Activated CD4-positive, alpha-beta T cell treated with anti-CD3 and anti-CD28 coated beads, Interleukin-2, amount 10 ng/mL, durations not matched to agents 24 days and 14 days (primary cell): ENCODE results near the gene TRAPPC3L. TPM values are rescaled to one million over a fixed set of nuclear protein-coding genes. Genes with fewer than 3 reads are reported as not detected.

ENCODE experiments used
- DNase-seq: peaks from one replicate; pipeline ENCODE4 v3.0.0; 2022
- H3K27ac Mint-ChIP-seq: one replicate; pipeline ENCODE4 v1.8.0; 2022; ENCODE audit warnings: mild to moderate bottlenecking, mixed read lengths
- H3K27me3 Mint-ChIP-seq: one replicate; pipeline ENCODE4 v1.8.0; 2022; ENCODE audit warnings: mixed read lengths
- H3K36me3 Mint-ChIP-seq: one replicate; pipeline ENCODE4 v1.8.0; 2022; ENCODE audit warnings: low read depth, mild to moderate bottlenecking, mixed read lengths
- H3K4me1 Mint-ChIP-seq: one replicate; pipeline ENCODE4 v1.8.0; 2021; ENCODE audit warnings: mixed read lengths
- H3K4me3 Mint-ChIP-seq: one replicate; pipeline ENCODE4 v1.8.0; 2022; ENCODE audit warnings: mild to moderate bottlenecking, moderate library complexity, mixed read lengths
- H3K9me3 Mint-ChIP-seq: one replicate; pipeline ENCODE4 v1.8.0; 2021; ENCODE audit warnings: mixed read lengths
- intact Hi-C: fragments of 100-400 bp; cut with micrococcal nuclease; formaldehyde crosslinking; loops from one replicate; pipeline ENCODE4 v1.15.1; 2023
- total RNA-seq: library from RNA; stranded (reverse); gene quantifications from 2 replicates; pipeline ENCODE4 v1.2.3, GENCODE V29; 2022

TRAPPC3L gene
- not detected in 2 replicates for total RNA-seq

DNA sequence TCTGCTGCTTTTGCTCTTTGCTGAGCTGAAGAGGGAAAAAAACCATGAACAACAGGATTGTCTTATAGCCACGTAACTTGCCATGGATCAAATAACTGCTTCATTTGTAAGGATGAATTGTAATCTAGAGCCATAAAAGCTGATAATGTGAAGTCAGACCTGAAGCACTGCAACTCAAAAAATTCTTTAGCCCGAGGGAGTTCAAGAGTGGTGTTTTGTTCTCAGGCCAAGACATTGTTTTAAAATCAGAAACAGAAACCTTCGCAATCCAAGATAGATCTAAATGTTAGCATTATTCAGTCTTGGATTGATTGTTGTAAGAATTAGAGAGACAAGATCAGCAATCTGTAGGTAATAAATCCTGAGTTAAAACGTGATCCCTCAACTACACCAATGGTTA lies at the start of gene TRAPPC3L:
TRAPPC3L (minus strand) TSS at position 34 of the 400 bp plus-strand sequence. CDS start 170 bp downstream, outside the sequence.
- intact Hi-C loops: no loop called here

DNA sequence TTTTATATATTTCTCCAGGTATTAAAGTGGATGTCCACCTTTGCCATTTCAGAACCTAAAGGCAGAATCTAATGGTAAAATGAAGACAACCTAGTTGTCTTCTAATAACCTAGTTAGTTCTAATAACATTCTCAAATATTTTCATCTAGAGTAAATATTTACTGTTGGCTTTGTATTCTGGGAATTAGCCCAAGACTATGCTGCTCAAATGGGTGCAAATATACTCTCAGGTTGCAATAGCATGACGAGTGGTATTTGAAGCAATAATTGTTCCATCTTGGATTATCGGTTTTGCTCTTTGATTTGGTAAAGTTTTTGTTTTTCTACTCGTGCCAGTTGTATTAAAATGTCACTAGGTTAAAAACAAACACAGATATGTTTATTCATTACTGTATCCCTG lies 49.8 kb upstream of the TRAPPC3L start:
- no peaks in the 10 kb centered on the region for H3K9me3 Mint-ChIP-seq
- no peaks in the 10 kb centered on the region for H3K27me3 Mint-ChIP-seq
- no peak for DNase-seq
- H3K36me3 Mint-ChIP-seq: peaks cover 47% of the 10 kb centered on the region
- no peak overlapping the region for H3K4me3 Mint-ChIP-seq
- H3K27ac Mint-ChIP-seq: no peak overlapping the region
- H3K4me1 Mint-ChIP-seq: no peaks in the 10 kb centered on the region
- intact Hi-C loops: no loop called here

More for the DNA sequence above, at the start of gene TRAPPC3L:
- H3K4me1 Mint-ChIP-seq: no peaks in the 10 kb centered on the region
- no peaks in the 10 kb centered on the region for H3K36me3 Mint-ChIP-seq
- H3K27ac Mint-ChIP-seq: no peak within 1 kb of the TSS
- no peak within 1 kb of the TSS for H3K4me3 Mint-ChIP-seq
- no peaks in the 10 kb centered on the region for H3K9me3 Mint-ChIP-seq
- no peak for DNase-seq
- H3K27me3 Mint-ChIP-seq: peaks cover 42% of the 10 kb centered on the region

DNA sequence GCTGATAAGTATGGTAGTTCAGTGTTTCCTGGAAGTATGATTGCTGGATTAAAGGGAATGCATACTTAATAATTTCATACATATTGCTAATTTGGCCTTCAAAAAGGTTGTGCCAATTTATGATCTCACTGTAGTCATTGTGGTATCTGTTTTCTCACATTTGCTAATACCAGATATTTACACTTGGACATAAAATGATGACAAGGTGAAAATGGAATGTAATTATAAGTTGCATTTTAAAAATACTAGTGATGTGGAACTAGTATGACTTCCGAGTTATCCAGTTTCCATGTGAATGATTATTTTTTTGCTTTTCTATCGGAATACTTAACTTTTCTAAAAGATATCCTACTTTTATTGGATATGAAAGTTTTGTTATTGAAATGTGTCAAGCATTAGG lies 41.3 kb upstream of the TRAPPC3L start:
- peaks cover 4% of the 10 kb centered on the region for H3K4me1 Mint-ChIP-seq
- no peaks in the 10 kb centered on the region for H3K27me3 Mint-ChIP-seq
- peaks cover 50% of the 10 kb centered on the region for H3K36me3 Mint-ChIP-seq
- H3K27ac Mint-ChIP-seq: no peak overlapping the region
- H3K9me3 Mint-ChIP-seq: no peaks in the 10 kb centered on the region
- intact Hi-C loops: no loop called here
- no peak for DNase-seq
- H3K4me3 Mint-ChIP-seq: no peak overlapping the region

DNA sequence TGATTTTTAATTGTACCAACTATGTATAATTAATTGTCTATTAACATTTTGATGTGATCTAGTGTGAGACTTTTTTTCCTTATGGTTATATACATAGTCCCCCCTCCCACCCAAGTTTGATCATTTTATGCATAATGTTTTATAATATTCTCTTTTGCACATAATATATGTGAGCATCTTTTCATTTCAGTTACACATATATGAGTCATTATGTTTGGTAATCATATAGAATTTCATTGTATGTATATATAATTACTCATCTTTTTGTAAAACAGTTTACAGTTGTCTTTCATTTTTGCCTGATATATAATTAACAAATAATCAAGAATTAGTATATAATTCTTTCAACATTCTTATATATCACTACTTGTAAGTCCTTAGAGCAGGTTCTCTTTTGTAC lies 40.8 kb upstream of the TRAPPC3L start:
- peaks cover 4% of the 10 kb centered on the region for H3K4me1 Mint-ChIP-seq
- peaks cover 49% of the 10 kb centered on the region for H3K36me3 Mint-ChIP-seq
- no peaks in the 10 kb centered on the region for H3K9me3 Mint-ChIP-seq
- no peak for DNase-seq
- intact Hi-C loops: no loop called here
- H3K27me3 Mint-ChIP-seq: no peaks in the 10 kb centered on the region
- H3K27ac Mint-ChIP-seq: no peak overlapping the region
- no peak overlapping the region for H3K4me3 Mint-ChIP-seq

DNA sequence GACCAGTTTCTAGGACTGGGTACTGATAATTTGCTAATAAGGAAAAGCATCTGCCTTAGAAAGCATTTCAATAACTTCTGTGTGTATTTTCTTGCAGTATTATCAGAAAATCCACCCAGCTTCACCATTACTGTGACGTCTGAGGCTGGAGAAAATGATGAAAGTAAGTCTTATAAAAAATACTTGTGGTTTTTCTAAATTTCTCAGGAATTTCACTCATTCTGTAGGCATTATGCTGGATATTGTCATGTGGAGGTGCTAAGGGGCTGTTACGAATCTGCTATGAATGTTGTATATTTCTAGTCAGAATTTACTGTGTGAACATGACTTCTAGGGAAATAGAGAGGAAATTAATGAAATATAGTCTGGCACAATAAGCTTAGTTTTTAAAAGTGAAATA lies 34.7 kb upstream of the TRAPPC3L start:
- Mint-ChIP-seq H3K9me3 (no peaks in the 10 kb centered on the region), H3K4me1 (peaks cover 16% of the 10 kb centered on the region), H3K27ac (no peak overlapping the region), H3K4me3 (no peak overlapping the region), H3K27me3 (no peaks in the 10 kb centered on the region), H3K36me3 (peaks cover 43% of the 10 kb centered on the region)
- no peak for DNase-seq
- intact Hi-C loops: no loop called here

DNA sequence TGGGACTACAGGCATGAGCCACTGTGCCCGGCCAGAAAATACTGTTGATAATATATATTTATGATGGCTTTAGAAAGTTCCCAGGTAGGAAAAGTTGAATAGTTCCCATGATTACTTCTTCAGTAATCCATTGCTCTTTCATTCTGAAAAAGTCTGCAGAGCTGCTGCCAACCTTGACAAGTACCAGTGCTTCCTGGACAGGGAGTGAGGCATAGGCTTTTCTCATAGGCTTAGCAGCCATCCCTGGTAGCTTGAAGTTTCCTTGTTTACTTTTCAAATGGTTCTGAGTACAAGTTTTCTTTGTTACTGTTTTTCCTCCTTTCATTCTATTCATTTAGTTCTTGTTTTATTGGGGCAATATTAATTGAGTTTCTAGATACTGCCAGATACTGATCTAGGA lies 33.7 kb upstream of the TRAPPC3L start:
- H3K9me3 Mint-ChIP-seq: no peaks in the 10 kb centered on the region
- H3K36me3 Mint-ChIP-seq: peaks cover 41% of the 10 kb centered on the region
- DNase-seq: no peak
- H3K27ac Mint-ChIP-seq: no peak overlapping the region
- peaks cover 20% of the 10 kb centered on the region for H3K4me1 Mint-ChIP-seq
- intact Hi-C loops: loop anchor here (10.0 kb wide), 1 partner anchor 1584 kb away; no protein-coding TSS in a partner anchor
- no peaks in the 10 kb centered on the region for H3K27me3 Mint-ChIP-seq
- no peak overlapping the region for H3K4me3 Mint-ChIP-seq

DNA sequence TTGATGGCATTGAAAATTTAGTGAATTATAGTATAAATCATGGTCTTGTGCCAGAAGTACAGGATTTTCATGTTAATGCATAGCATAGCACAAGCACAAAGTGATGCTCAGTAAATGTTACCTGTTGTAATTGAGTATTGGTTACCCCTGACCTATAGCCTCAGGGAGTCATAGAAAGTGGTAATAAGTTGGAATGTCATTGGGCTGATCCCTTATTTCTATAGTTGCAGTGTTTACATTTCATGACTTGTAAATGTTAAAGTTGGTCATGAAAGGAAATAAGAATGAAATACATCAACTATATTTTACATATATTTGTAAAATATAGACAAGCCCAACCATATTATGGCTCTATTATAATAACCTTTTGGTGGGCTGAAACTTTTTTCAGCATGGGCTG lies 32.9 kb upstream of the TRAPPC3L start:
- no peak overlapping the region for H3K4me3 Mint-ChIP-seq
- H3K36me3 Mint-ChIP-seq: peaks cover 43% of the 10 kb centered on the region
- no peak for DNase-seq
- no peaks in the 10 kb centered on the region for H3K9me3 Mint-ChIP-seq
- intact Hi-C loops: loop anchor here (10.0 kb wide), 1 partner anchor 1584 kb away; no protein-coding TSS in a partner anchor
- peaks cover 27% of the 10 kb centered on the region for H3K4me1 Mint-ChIP-seq
- no peak overlapping the region for H3K27ac Mint-ChIP-seq
- no peaks in the 10 kb centered on the region for H3K27me3 Mint-ChIP-seq

DNA sequence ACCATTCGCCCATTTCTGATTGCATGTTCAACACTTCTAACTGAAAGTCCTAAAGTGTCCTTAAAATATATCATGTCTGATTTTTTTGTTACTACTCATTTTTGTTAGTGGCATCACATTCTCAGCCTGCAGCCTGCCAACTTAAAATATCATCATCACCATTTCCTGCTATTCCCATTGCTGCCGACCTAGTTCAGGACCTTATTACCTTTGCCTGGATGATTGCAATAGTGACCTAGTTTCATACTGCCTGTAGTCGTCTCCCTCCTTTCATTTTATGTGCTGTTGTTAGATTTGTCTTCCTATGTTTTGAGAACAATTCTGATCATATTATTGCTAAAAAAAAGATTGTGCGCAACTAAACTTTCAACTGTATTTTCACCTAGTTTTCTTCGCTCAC lies 32.0 kb upstream of the TRAPPC3L start:
- peaks cover 33% of the 10 kb centered on the region for H3K4me1 Mint-ChIP-seq
- peaks cover 41% of the 10 kb centered on the region for H3K36me3 Mint-ChIP-seq
- intact Hi-C loops: loop anchor here (10.0 kb wide), 1 partner anchor 1583 kb away; no protein-coding TSS in a partner anchor
- H3K27ac Mint-ChIP-seq: no peak overlapping the region
- H3K9me3 Mint-ChIP-seq: no peaks in the 10 kb centered on the region
- no peak overlapping the region for H3K4me3 Mint-ChIP-seq
- DNase-seq: no peak
- H3K27me3 Mint-ChIP-seq: no peaks in the 10 kb centered on the region

DNA sequence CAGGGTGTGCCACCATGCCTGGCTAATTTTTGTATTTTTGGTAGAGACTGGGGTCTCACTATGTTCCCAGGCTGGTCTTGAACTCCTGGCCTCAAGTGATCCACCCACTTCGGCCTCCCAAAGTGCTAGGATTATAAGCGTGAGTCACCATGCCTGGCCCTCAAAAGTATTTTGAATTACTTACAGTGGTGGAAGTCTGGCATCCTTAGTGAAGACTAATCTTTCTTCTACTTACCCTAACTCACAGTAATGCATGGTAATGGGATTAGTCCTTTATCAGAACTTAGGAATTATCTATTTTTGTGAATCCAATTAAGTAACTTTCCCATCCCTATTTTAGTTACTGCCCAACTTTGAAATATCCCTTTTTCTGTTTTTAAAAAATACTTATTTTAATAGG lies 29.7 kb upstream of the TRAPPC3L start:
- Mint-ChIP-seq H3K9me3 (no peaks in the 10 kb centered on the region), H3K4me1 (peaks cover 36% of the 10 kb centered on the region), H3K4me3 (no peak overlapping the region), H3K27ac (no peak overlapping the region), H3K36me3 (peaks cover 38% of the 10 kb centered on the region), H3K27me3 (no peaks in the 10 kb centered on the region)
- intact Hi-C loops: loop anchor here (10.0 kb wide), 1 partner anchor 1580 kb away; no protein-coding TSS in a partner anchor
- DNase-seq: no peak

DNA sequence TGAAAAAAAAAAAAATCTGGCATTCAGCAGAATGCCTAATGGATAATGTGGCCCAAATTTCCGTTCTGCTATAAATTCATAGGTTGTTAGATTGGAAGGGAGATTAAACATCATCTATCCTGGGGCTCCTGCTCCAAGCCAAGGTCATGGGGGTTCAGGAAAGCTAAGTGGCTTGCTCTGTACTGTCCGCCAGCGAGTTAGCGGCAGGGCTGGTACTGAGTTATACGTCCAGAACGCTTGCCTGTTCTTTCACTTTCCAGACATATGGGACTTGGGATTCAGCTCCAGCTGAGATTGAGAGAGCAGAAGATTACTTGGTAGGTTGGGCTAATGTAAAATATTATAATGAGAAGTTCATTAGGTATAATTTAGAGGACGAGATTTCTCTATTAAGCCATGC lies 26.7 kb upstream of the TRAPPC3L start:
- peaks cover 30% of the 10 kb centered on the region for H3K4me1 Mint-ChIP-seq
- H3K36me3 Mint-ChIP-seq: peaks cover 27% of the 10 kb centered on the region
- no peaks in the 10 kb centered on the region for H3K9me3 Mint-ChIP-seq
- H3K4me3 Mint-ChIP-seq: peak overlapping the region; percentile 95
- intact Hi-C loops: loop anchor here (5.0 to 10.0 kb wide), 3 partner anchors 110 to 1577 kb away; partner anchors contain the start of genes CALHM6 and NUS1
- peak overlapping the region; percentile 96 for H3K27ac Mint-ChIP-seq
- no peaks in the 10 kb centered on the region for H3K27me3 Mint-ChIP-seq
- DNase-seq: peak; percentile 71

DNA sequence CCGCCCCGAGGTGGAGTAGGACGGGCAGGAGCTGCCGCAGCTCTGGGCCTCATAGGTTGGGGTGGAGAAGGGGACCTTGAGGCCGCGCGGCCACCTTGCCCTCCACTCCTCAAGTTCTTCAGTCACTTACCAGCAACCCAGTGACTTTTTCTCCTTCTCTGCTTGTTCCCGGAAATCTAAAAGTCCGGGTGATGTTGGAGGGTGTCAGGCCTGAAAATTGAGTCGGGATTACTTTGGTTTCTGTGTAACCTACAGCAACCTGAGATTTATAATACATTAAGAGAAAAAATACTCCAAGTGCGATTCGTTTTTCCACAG lies 26.2 kb upstream of the TRAPPC3L start:
- peaks cover 23% of the 10 kb centered on the region for H3K36me3 Mint-ChIP-seq
- intact Hi-C loops: loop anchor here (1.0 to 10.0 kb wide), 9 partner anchors 45 to 1577 kb away; partner anchors contain the start of genes CALHM6, KPNA5, NT5DC1 and NUS1
- peak overlapping the region; percentile 95 for H3K4me3 Mint-ChIP-seq
- DNase-seq: no peak
- peaks cover 1% of the 10 kb centered on the region for H3K27me3 Mint-ChIP-seq
- peaks cover 30% of the 10 kb centered on the region for H3K4me1 Mint-ChIP-seq
- peak overlapping the region; percentile 96 for H3K27ac Mint-ChIP-seq
- no peaks in the 10 kb centered on the region for H3K9me3 Mint-ChIP-seq

DNA sequence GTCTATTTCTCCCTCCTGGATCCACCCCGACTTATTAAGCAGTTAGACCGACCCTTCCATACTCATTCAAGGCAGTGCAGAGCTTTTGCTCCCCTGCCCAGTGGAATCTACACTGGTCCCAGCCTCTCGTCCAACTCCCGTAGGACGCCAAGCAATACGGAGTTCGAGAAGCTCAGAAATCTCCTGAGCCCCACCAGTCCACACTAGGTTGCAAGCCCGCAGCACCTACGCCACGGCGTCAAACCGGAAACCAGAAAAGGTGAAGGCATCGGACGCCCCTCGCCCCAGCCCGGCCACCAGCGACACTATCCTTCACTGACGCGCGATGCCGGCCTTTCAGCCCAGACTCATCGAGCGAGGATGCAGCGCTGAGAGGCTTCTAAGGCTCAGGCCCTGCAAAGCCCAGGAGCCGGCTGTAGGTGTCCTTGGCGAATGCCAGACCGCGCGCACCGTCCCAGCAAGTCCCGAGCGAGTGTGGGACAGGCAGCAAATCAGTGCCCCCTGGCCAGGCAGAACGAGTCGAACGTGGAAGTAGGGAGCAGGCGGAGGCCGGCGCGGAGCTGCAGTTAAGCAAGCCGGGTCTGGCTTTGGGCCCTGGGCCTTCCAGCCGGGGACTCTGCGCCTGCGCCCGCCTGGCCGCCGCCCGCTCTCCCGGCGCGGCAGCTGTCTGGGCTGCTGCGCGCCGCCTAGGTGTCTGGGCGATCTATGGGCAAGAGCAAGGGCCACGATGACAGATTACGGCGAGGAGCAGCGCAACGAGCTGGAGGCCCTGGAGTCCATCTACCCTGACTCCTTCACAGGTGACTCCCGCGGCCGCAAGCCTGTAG lies 25.6 kb upstream of the TRAPPC3L start, which contains the start of gene RWDD1:
RWDD1 (plus strand) TSS at position 649 of the 827 bp plus-strand sequence; CDS start at position 728, 79 bp downstream.
- H3K27me3 Mint-ChIP-seq: peaks cover 1% of the 10 kb centered on the region
- H3K4me1 Mint-ChIP-seq: peaks cover 25% of the 10 kb centered on the region
- no peaks in the 10 kb centered on the region for H3K9me3 Mint-ChIP-seq
- peak; percentile 99 for DNase-seq
- H3K4me3 Mint-ChIP-seq: peak within 1 kb of the TSS; percentile 95
- H3K36me3 Mint-ChIP-seq: peaks cover 18% of the 10 kb centered on the region
- H3K27ac Mint-ChIP-seq: peak within 1 kb of the TSS; percentile 96
- intact Hi-C loops: loop anchor here (1.0 to 10.0 kb wide), 9 partner anchors 46 to 1576 kb away; partner anchors contain the start of genes CALHM6, KPNA5, NT5DC1 and NUS1

DNA sequence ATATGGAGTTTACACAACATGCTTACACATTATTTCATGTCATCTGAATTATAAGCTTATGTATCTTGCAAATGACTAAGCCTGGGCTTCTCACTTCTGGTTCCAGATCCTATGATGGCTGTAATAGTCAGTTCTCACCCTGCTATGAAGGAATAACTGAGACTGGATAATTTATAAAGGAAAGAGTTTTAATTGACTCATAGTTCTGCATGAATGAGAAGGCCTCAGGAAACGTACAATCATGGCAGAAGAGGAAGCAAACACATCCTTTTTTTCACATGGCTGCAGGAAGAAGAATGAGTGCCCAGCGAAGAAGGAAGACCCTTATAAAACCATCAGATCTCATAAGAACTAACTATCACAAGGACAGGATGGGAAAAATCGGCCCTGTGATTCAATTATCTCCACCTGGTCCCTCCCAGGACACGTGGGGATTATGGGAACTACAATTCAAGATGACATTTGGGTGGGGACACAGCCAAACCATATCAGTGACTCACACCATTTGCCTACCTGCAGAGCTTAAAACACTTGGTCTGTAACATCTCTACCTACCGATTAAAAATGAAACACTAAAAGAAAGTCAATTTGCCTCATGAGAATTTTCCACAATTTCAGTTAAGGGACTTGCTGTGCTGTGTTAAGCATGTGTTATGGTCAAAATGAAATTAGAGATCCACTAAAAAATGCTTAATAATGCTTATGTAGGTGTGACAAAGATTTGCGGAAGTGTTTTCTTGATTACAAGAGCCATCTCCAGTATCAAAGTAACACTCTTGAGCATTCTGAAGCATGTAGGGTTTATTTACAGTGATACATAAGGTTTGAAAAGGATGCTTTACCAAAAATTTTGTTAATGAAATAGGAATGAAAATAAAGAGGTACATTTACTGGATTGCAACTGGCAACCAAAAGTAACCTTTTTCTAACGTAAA lies 23.6 kb upstream of the TRAPPC3L start:
- Mint-ChIP-seq H3K9me3 (no peaks in the 10 kb centered on the region), H3K27me3 (peaks cover 7% of the 10 kb centered on the region), H3K36me3 (peaks cover 8% of the 10 kb centered on the region), H3K4me3 (peak overlapping the region; percentile 20), H3K4me1 (peaks cover 19% of the 10 kb centered on the region), H3K27ac (no peak overlapping the region)
- intact Hi-C loops: no loop called here
- no peak for DNase-seq
